B cell (primary cell): ENCODE measurements around the gene SNRPD1.

Experiments
- CTCF ChIP-seq: fragments of 200-600 bp; IDR thresholded peaks from one replicate; pipeline ENCODE4 v1.8.0; 2022; ENCODE audit warnings: antibody characterized with exemption, mild to moderate bottlenecking
- EZH2 ChIP-seq: IDR thresholded peaks from 2 replicates; pipeline ENCODE4 v1.6.1; 2012; ENCODE audit warnings: borderline replicate concordance, low read depth, mild to moderate bottlenecking, moderate library complexity, low read length; ENCODE audit not compliant: insufficient read depth, poor library complexity, severe bottlenecking

DNA sequence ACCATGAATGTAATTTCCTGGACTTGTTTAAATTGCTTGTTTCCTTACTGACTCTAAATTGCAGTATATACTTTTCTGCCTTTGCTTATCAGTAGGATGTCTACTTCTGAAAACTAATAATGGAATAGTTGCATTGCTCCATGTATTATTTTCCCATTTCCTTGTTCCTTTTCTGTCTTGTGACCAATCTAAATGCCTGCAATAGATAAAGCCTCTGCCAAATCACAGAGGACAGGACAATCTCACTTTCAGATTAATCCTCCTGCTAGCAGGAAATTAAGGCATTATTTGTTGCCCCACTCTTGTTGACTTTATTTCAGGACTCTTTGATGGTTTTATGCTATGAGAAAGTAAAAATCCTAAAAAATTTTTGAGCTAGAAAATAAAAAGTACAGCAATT, 6.9 kb upstream of the SNRPD1 start:
- TF ChIP-seq EZH2 = no peak
- TF ChIP-seq CTCF = no peak
